ENCODE measurements around the gene SPOCK2.

DNA sequence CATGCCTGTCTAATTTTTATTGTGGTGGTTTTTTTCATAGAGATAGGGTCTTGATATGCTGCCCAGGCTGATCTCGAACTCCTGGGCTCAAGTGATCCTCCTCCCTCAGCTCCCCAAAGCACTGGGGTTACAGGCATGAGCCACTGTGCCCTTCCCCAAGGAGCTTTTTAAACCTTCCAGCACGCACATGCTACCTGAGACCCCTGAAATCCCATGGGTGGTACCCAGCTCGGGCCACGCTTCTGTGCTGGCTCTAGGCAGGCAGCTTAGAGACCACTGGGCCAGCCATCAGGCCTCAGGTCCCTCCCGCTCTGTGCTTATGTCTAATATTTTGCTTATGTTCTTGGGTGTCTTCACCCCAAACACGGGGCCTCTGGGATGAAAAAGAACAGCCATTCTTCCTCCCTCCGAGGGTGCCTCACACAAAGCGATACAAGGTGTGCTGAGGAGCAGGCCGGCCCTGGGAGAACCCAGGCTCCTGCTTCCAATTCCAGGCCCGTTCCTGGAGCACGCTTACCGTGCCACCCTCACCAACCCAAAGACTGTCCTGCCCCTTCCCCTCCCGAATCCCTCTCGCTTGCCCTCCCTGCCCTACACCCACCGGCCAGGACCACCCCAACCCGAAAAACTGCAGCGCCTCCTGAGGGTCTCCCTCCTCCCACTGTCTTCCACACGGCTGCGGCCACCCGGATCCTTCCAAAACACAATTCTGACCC, 10.9 kb downstream of the SPOCK2 start:
- TF ChIP-seq POLR2A (IDR thresholded peaks at IDR 0.05; ENCODE audit: low read length) (no peak), GATA1 (IDR thresholded peaks at IDR 0.05; ENCODE audit: low read depth, low read length) (no peak)

Data from erythroblast (primary cell).